Omental fat pad (tissue), 4 donors: Measurements from ENCODE around the gene LUZP1. TPM values are rescaled to one million over a fixed set of nuclear protein-coding genes. Genes with fewer than 3 reads are reported as not detected.

Experiments used
- ATAC-seq: fragments of 150-250 bp; one replicate; pipeline ENCODE4 v1.9.1; 2016; ENCODE audit warnings: mild to moderate bottlenecking, moderate library complexity; ENCODE audit not compliant: low FRiP score
- DNase-seq: peaks from one replicate; pipeline ENCODE4 v3.0.0-alpha.2; 2019; ENCODE audit warnings: low spot score
- CTCF ChIP-seq, 3 donors: fragments of 450-650 bp; IDR thresholded peaks; one replicate each; pipeline ENCODE4 v1.5.1; 2016 to 2017; ENCODE audit warnings: antibody characterized with exemption in 3 of 3, mild to moderate bottlenecking in 3 of 3, moderate library complexity in 2 of 3
- total RNA-seq, 4 donors: library from RNA; depleted of rRNA; stranded (reverse); fragments of >200 nt; gene quantifications; one replicate each; pipeline ENCODE4 v1.1.0, GENCODE V29; 2016

LUZP1 gene
- total RNA-seq, 4 donors from 2014 or later, result 20.9 to 35.9 (median 31.3) TPM

GRCh38 chr1:23085696-23086095, 83.0 kb downstream of the LUZP1 start:
- ATAC-seq, result no peak
- TF ChIP-seq CTCF (IDR thresholded peaks at IDR 0.05), result no peak
- no peak for DNase-seq

- ATAC-seq, result no peak
- no peak for TF ChIP-seq CTCF (IDR thresholded peaks at IDR 0.05)
- no peak for DNase-seq
These were observed 83.8 kb downstream of the LUZP1 start for GRCh38 chr1:23084880-23085279.

GRCh38 chr1:23083714-23084480, 84.8 kb downstream of the LUZP1 start:
- DNase-seq (no peak), ATAC-seq (no peak)
- no peak for TF ChIP-seq CTCF (IDR thresholded peaks at IDR 0.05)

- ATAC-seq, result no peak
- no peak for DNase-seq
- TF ChIP-seq CTCF (IDR thresholded peaks at IDR 0.05), result no peak
These were observed 87.3 kb downstream of the LUZP1 start for GRCh38 chr1:23081376-23081775.

GRCh38 chr1:23080885-23081284, 87.8 kb downstream of the LUZP1 start:
- ATAC-seq (no peak), DNase-seq (no peak)
- TF ChIP-seq CTCF (IDR thresholded peaks at IDR 0.05), result no peak

GRCh38 chr1:23079025-23079424, 89.6 kb downstream of the LUZP1 start:
- DNase-seq (no peak), ATAC-seq (no peak)
- no peak for TF ChIP-seq CTCF (IDR thresholded peaks at IDR 0.05)

GRCh38 chr1:23074012-23074411, 94.6 kb downstream of the LUZP1 start:
- TF ChIP-seq CTCF (IDR thresholded peaks at IDR 0.05), result no peak
- ATAC-seq, result no peak
- DNase-seq, result no peak
